Upper lobe of right lung (tissue), 1 donor: Measurements from ENCODE around the gene DCC. TPM values are rescaled to one million over a fixed set of nuclear protein-coding genes. Genes with fewer than 3 reads are reported as not detected.

Experiments
- ATAC-seq: fragments of 200-7000 bp; cut with Tn5 transposase; one replicate; pipeline ENCODE4 v1.9.1; 2020; ENCODE audit warnings: mild to moderate bottlenecking, moderate library complexity
- DNase-seq: peaks from one replicate; pipeline ENCODE4 v3.0.0-alpha.2; 2020
- H3K27ac ChIP-seq: fragments of 200-600 bp; one replicate; pipeline ENCODE4 v1.8.0; 2022
- H3K27me3 ChIP-seq: fragments of 200-600 bp; one replicate; pipeline ENCODE4 v1.8.0; 2022; ENCODE audit warnings: mild to moderate bottlenecking
- H3K36me3 ChIP-seq: fragments of 200-600 bp; one replicate; pipeline ENCODE4 v1.8.0; 2022
- H3K4me1 ChIP-seq: fragments of 200-600 bp; one replicate; pipeline ENCODE4 v1.8.0; 2022
- H3K4me3 ChIP-seq: fragments of 200-600 bp; one replicate; pipeline ENCODE4 v1.8.0; 2022; ENCODE audit warnings: mild to moderate bottlenecking
- H3K9me3 ChIP-seq: fragments of 200-600 bp; one replicate; pipeline ENCODE4 v1.8.0; 2022
- intact Hi-C: fragments of 100-400 bp; cut with DNase I; formaldehyde crosslinking; loops from one replicate; pipeline ENCODE4 v1.11.0; 2022
- total RNA-seq: library from RNA; stranded (reverse); fragmentation: NEBNext Ultra II Directional; extraction: Animal tissue kit (Norgen Biotek cat#: 25700); gene quantifications from one replicate; pipeline ENCODE4 v1.2.1, GENCODE V29; 2021
- TF ChIP-seq, protein P1 (sequence below): fragments of 200-600 bp; IDR thresholded peaks from one replicate; pipeline ENCODE4 v1.8.0; 2022; ENCODE audit warnings: antibody characterized with exemption
- donor health status: DM: no; HTN: yes; CAD: no; lungs with severe emphysema.

DCC gene
- total RNA-seq, 1 donor from 2014 or later: 7.1 TPM

DNA sequence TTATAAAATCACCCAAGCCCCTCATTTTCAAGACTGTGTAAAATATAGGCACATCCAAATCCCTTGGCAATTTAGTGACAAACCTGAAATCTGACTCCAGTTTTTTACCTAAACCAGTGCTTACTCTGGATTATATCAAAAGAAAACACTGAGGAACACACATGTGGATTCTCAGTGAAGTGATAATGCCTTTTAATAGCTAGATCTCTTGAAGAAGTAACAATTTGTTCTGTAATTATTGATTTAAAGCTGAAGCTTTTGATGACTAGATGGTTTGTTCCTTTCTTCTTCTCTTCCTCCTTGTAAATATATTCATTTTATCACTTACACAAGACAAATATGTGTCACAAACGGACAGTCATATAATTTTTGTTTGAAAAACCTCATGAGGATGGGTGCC, 894.6 kb downstream of the DCC start:
- TF ChIP-seq, protein P1, sequence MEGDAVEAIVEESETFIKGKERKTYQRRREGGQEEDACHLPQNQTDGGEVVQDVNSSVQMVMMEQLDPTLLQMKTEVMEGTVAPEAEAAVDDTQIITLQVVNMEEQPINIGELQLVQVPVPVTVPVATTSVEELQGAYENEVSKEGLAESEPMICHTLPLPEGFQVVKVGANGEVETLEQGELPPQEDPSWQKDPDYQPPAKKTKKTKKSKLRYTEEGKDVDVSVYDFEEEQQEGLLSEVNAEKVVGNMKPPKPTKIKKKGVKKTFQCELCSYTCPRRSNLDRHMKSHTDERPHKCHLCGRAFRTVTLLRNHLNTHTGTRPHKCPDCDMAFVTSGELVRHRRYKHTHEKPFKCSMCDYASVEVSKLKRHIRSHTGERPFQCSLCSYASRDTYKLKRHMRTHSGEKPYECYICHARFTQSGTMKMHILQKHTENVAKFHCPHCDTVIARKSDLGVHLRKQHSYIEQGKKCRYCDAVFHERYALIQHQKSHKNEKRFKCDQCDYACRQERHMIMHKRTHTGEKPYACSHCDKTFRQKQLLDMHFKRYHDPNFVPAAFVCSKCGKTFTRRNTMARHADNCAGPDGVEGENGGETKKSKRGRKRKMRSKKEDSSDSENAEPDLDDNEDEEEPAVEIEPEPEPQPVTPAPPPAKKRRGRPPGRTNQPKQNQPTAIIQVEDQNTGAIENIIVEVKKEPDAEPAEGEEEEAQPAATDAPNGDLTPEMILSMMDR: no peak
- ATAC-seq (no peak), DNase-seq (no peak)
- Histone ChIP-seq H3K4me1 (no peaks in the 10 kb centered on the region), H3K4me3 (no peak overlapping the region), H3K27me3 (no peaks in the 10 kb centered on the region), H3K9me3 (no peaks in the 10 kb centered on the region), H3K27ac (no peak overlapping the region), H3K36me3 (no peaks in the 10 kb centered on the region)
- intact Hi-C loops: no loop called here

DNA sequence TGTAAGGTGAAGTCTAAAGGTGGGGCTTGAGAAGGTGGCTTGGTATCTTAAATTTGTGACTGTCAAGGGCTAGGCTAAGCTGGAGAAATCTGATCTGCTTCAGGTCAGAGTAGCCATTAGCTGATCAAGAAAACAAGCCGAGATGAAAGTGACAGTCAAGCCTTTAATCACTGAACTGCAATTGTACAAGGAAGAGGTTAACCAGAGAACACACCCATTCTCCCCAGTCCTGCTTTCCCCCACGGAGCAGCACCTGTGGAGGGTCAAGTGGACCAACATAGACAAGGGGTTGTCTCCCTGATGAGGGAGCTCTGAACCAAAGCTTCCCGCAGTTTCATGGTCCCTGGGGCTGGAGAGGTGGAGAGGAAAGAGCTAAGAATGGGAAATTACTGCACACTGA, 901.2 kb downstream of the DCC start:
- H3K27ac ChIP-seq: no peak overlapping the region
- no peaks in the 10 kb centered on the region for H3K27me3 ChIP-seq
- no peak for ATAC-seq
- no peaks in the 10 kb centered on the region for H3K36me3 ChIP-seq
- DNase-seq: no peak
- H3K4me1 ChIP-seq: no peaks in the 10 kb centered on the region
- intact Hi-C loops: no loop called here
- no peak overlapping the region for H3K4me3 ChIP-seq
- TF ChIP-seq, protein P1: no peak
- H3K9me3 ChIP-seq: peaks cover 9% of the 10 kb centered on the region

DNA sequence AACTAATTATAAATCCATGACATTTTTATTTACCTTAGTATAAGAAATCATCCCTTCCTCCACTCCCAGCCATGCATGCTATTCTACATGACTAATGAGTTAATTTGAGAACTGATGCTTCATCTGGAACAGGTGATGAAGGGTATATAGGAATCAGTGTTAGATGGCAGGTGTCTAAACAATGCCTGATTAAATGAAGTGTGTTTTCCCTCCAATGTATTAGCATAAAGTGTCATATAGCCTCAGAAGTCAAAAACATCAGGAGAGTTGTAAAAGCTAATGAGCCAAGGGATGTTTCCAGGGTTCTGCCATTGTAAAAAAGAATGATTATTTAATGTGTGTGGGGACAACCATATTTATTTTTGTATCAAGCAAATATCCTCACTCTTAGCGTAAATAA, 913.8 kb downstream of the DCC start:
- no peak overlapping the region for H3K4me3 ChIP-seq
- H3K9me3 ChIP-seq: no peaks in the 10 kb centered on the region
- no peaks in the 10 kb centered on the region for H3K27me3 ChIP-seq
- no peaks in the 10 kb centered on the region for H3K36me3 ChIP-seq
- TF ChIP-seq, protein P1: no peak
- H3K27ac ChIP-seq: no peak overlapping the region
- H3K4me1 ChIP-seq: no peaks in the 10 kb centered on the region
- intact Hi-C loops: no loop called here
- DNase-seq: no peak
- ATAC-seq: no peak

DNA sequence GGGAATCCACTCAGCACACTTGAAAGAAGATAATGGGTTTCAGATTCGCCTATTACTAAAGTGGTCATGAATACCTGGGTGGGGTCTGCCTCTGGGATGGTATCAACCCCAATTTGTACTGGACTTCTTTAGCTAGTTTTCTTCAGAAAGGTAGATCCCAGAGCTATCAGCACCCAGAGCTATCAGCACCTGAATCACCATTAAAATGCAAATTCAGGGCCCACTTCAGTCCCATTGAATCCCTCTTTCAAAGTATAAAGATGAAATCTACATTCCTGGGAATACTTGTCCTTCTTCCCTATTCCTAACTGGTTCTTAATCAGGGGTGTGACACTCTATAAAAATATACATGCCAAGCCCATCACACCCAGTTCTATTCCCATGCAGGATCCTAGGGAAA, 914.3 kb downstream of the DCC start:
- intact Hi-C loops: no loop called here
- no peak overlapping the region for H3K4me3 ChIP-seq
- H3K9me3 ChIP-seq: no peaks in the 10 kb centered on the region
- DNase-seq (no peak), ATAC-seq (no peak)
- TF ChIP-seq, protein P1: no peak
- H3K27ac ChIP-seq: no peak overlapping the region
- no peaks in the 10 kb centered on the region for H3K4me1 ChIP-seq
- H3K36me3 ChIP-seq: no peaks in the 10 kb centered on the region
- no peaks in the 10 kb centered on the region for H3K27me3 ChIP-seq

DNA sequence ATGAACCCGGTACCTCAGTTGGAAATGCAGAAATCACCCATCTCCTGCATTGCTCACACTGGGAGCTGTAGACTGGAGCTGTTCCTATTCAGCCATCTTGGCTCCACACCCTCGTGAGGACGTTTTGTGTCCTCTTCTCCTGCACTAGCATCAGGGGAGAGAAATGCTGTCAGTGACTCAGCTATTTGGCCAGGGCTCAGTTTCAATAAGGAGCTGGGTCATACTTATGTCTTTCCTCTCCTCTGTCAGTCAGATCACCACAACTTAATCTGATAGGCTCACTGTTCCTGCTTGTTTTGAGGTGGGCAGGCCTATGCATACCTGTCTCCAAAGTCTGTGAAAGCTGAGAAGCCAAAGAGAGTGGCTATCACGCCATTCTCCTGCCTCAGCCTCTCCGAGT, 921.2 kb downstream of the DCC start:
- intact Hi-C loops: no loop called here
- H3K4me1 ChIP-seq: no peaks in the 10 kb centered on the region
- TF ChIP-seq, protein P1: no peak
- no peak overlapping the region for H3K4me3 ChIP-seq
- H3K9me3 ChIP-seq: no peaks in the 10 kb centered on the region
- no peaks in the 10 kb centered on the region for H3K27me3 ChIP-seq
- DNase-seq: no peak
- no peak overlapping the region for H3K27ac ChIP-seq
- no peak for ATAC-seq
- no peaks in the 10 kb centered on the region for H3K36me3 ChIP-seq

DNA sequence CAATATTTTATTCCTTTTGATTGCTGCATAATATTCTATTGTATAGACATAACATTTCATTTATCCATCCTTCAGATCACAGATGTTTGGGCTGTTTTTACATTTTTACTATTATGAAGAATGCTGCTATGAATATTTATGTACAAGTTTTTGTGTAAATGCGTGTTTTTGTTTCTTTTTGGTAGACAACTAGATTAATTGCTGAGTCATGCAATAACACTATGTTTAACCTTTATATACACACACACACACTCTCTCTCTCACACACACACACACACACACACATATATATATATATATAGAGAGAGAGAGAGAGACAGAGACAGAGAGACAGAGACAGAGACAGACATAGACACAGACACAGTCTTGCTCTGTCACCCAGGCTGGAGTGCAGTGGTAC, 926.9 kb downstream of the DCC start:
- ATAC-seq (no peak), DNase-seq (no peak)
- Histone ChIP-seq H3K9me3 (no peaks in the 10 kb centered on the region), H3K27me3 (no peaks in the 10 kb centered on the region), H3K4me3 (no peak overlapping the region), H3K36me3 (no peaks in the 10 kb centered on the region), H3K4me1 (no peaks in the 10 kb centered on the region), H3K27ac (no peak overlapping the region)
- intact Hi-C loops: no loop called here
- TF ChIP-seq, protein P1: no peak
